OCI-LY3 (cell line): ENCODE results near the gene EFNA2.
"Not testable (repeated sequence)": the region's sequence is repeated elsewhere in the genome, so short reads cannot be mapped to it uniquely, and the experiment has no call there.

ENCODE experiments used
- H2AFZ ChIP-seq: fragments of 200-600, 300-600 bp; shearing (Covaris generic); 2 replicates; pipeline ENCODE4 v1.6.0; 2014; ENCODE audit warnings: antibody characterized with exemption, low read depth, low read length
- H3K27ac ChIP-seq: fragments of 200-600, 300-600 bp; sonication (generic); 2 replicates; pipeline ENCODE4 v1.5.1; 2014; ENCODE audit warnings: mild to moderate bottlenecking, low read length, moderate library complexity, mixed read lengths
- H3K27me3 ChIP-seq: fragments of 200-600, 300-600 bp; sonication (generic); 2 replicates; pipeline ENCODE4 v1.6.1; 2014; ENCODE audit warnings: low read depth, low read length, mixed read lengths
- H3K36me3 ChIP-seq: fragments of 200-600, 300-600 bp; sonication (generic); replicated peaks from 2 replicates; pipeline ENCODE3; 2014; ENCODE audit warnings: low read depth, low read length, mixed read lengths
- H3K4me1 ChIP-seq: fragments of 300-600, 200-600 bp; sonication (generic); 2 replicates; pipeline ENCODE4 v1.6.1; 2014; ENCODE audit warnings: low read length, mixed read lengths
- H3K4me2 ChIP-seq: fragments of 200-600, 300-600 bp; sonication (generic); 2 replicates; pipeline ENCODE4 v1.6.1; 2014; ENCODE audit warnings: low read length, mixed read lengths
- H3K4me3 ChIP-seq: fragments of 300-600, 200-600 bp; sonication (generic); 2 replicates; pipeline ENCODE4 v1.5.1; 2014; ENCODE audit warnings: antibody characterized with exemption, mild to moderate bottlenecking, low read length, moderate library complexity
- H3K79me2 ChIP-seq: fragments of 300-600, 200-600 bp; shearing (Covaris generic); 2 replicates; pipeline ENCODE4 v1.6.1; 2014; ENCODE audit warnings: mild to moderate bottlenecking, low read length, mixed read lengths
- H3K9ac ChIP-seq: fragments of 300-600, 200-600 bp; shearing (Covaris generic); 2 replicates; pipeline ENCODE4 v1.6.0; 2014; ENCODE audit warnings: mild to moderate bottlenecking, low read length, moderate library complexity
- H3K9me3 ChIP-seq: fragments of 200-600, 300-600 bp; shearing (Covaris generic); 2 replicates; pipeline ENCODE4 v1.6.1; 2014; ENCODE audit warnings: low read length, mixed read lengths; ENCODE audit not compliant: insufficient read depth
- H4K20me1 ChIP-seq: fragments of 200-600, 300-600 bp; sonication (generic); 2 replicates; pipeline ENCODE4 v1.6.1; 2016; ENCODE audit warnings: low read length, mixed read lengths; ENCODE audit not compliant: insufficient read depth
- CTCF ChIP-seq: fragments of 200-600, 300-600 bp; sonication (generic); IDR thresholded peaks from 2 replicates; pipeline ENCODE4 v1.5.1; 2014; ENCODE audit warnings: antibody characterized with exemption, low read length, low read depth
- EZH2phosphoT487 ChIP-seq: fragments of 200-600 bp; shearing (Covaris generic); IDR thresholded peaks from 2 replicates; pipeline ENCODE4 v1.6.1; 2018; ENCODE audit warnings: antibody characterized with exemption, mixed run types, low read depth

Gene EFNA2

GRCh38 chr19:1325568-1326294, 40.1 kb downstream of the EFNA2 start:
- no peak overlapping the region for H3K4me3 ChIP-seq
- no peaks in the 10 kb centered on the region for H3K79me2 ChIP-seq
- TF ChIP-seq EZH2phosphoT487 (no peak), CTCF (no peak)
- no peak overlapping the region for H2AFZ ChIP-seq
- H3K9ac ChIP-seq: no peak overlapping the region
- H3K4me2 ChIP-seq: no peak overlapping the region
- H3K27ac ChIP-seq: no peak overlapping the region
- no peaks in the 10 kb centered on the region for H3K36me3 ChIP-seq
- 0 out of 2 replicates have a peak, but pooled peaks cover 3% of the 10 kb centered on the region for H3K27me3 ChIP-seq
- no peaks in the 10 kb centered on the region for H3K9me3 ChIP-seq
- H4K20me1 ChIP-seq: no peaks in the 10 kb centered on the region
- no peaks in the 10 kb centered on the region for H3K4me1 ChIP-seq

DNA sequence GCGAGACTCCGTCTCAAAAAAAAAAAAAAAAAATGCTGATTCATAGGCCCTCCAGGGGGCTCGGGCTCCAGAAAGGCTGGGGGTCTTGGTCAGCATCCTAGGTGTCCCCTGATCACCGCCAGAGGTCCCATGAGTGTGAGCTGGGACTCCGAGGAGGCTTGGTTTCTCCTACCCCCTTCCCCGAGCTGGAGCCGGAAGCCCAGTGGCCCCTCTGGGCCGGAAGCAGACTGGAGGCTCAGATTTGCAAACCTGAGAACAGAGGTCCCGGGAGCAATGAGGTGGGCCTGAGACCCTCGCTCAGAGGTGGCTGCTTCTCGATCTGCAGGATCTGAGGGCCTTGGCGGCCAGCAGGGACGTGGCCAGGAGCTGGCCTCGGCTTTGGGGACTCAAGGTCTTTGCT, 41.5 kb downstream of the EFNA2 start:
- no peaks in the 10 kb centered on the region for H3K4me1 ChIP-seq
- no peak overlapping the region for H3K4me2 ChIP-seq
- H3K9ac ChIP-seq: no peak overlapping the region

GRCh38 chr19:1332208-1332607, 46.5 kb downstream of the EFNA2 start:
- not testable (repeated sequence) for H3K4me1 ChIP-seq, H2AFZ ChIP-seq, H3K9me3 ChIP-seq, H3K4me3 ChIP-seq, H3K9ac ChIP-seq, H4K20me1 ChIP-seq, H3K36me3 ChIP-seq, H3K4me2 ChIP-seq, H3K79me2 ChIP-seq, H3K27ac ChIP-seq, H3K27me3 ChIP-seq

More for the DNA sequence above, 41.5 kb downstream of the EFNA2 start:
- no peaks in the 10 kb centered on the region for H3K79me2 ChIP-seq
- H3K27me3 ChIP-seq: no peaks in the 10 kb centered on the region
- no peak overlapping the region for H3K27ac ChIP-seq
- H3K4me3 ChIP-seq: no peak overlapping the region
- H4K20me1 ChIP-seq: no peaks in the 10 kb centered on the region
- TF ChIP-seq EZH2phosphoT487: no peak
- no peak for TF ChIP-seq CTCF
- H2AFZ ChIP-seq: no peak overlapping the region
- no peaks in the 10 kb centered on the region for H3K36me3 ChIP-seq
- H3K9me3 ChIP-seq: no peaks in the 10 kb centered on the region

- H4K20me1 ChIP-seq: no peaks in the 10 kb centered on the region
- H3K9ac ChIP-seq: no peak overlapping the region
- H2AFZ ChIP-seq: no peak overlapping the region
- no peak overlapping the region for H3K4me2 ChIP-seq
- TF ChIP-seq CTCF: no peak
- TF ChIP-seq EZH2phosphoT487: no peak
- H3K9me3 ChIP-seq: no peaks in the 10 kb centered on the region
- peaks cover 7% of the 10 kb centered on the region for H3K27me3 ChIP-seq
- no peak overlapping the region for H3K4me3 ChIP-seq
- no peaks in the 10 kb centered on the region for H3K79me2 ChIP-seq
- no peaks in the 10 kb centered on the region for H3K36me3 ChIP-seq
- H3K4me1 ChIP-seq: no peaks in the 10 kb centered on the region
- no peak overlapping the region for H3K27ac ChIP-seq
Measured at GRCh38 chr19:1336079-1336684, 50.5 kb downstream of the EFNA2 start.
